ENCODE results near the gene GAK.

The GAK gene

DNA sequence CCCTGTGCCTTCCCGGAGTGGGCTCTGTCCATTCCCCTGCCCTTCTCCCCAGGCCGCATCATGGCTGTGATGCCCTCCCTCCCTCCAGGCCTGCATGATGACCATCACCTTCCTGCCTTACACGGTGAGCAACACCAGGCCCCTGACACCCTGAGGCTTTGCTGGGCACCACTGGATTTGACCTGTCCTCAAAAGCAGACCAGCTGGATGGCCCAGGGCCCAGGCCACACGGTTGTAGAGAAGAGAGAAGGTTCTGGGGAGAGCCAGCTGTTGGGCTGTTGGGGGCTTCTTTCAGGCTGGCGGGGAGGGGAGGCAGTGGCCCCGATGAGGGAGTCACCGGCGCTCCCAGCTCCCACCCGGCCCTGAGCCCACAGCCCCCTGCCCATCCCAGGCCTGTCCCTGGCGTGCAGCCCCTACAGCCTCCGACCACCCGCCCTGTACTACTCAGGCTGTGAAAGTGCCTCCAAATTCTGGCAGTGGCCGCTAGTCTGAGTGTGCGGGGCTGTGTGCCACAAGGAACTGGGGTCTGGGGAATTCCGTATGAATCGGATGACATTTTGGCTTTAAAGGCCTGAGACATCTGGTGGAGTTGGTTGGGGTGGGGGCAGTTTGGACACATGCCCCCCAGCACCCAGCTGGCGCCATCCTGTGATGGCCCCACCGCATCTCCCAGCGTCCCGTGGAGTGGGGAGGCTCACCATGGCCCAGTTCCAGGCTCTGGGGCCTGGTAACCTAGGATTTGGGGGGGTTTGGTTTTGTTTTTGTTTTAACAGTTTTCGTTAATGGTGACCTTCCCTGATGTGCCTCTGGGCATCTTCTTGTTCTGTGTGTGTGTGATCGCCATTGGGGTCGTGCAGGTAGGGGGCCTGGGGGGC is 19.7 kb upstream of the GAK start:
- DNase-seq (ENCODE audit: low read depth) = no peak
- no peak overlapping the region for H3K4me3 ChIP-seq (ENCODE audit: control insufficient read depth, low read depth, low read length)
- TF ChIP-seq, protein P1, sequence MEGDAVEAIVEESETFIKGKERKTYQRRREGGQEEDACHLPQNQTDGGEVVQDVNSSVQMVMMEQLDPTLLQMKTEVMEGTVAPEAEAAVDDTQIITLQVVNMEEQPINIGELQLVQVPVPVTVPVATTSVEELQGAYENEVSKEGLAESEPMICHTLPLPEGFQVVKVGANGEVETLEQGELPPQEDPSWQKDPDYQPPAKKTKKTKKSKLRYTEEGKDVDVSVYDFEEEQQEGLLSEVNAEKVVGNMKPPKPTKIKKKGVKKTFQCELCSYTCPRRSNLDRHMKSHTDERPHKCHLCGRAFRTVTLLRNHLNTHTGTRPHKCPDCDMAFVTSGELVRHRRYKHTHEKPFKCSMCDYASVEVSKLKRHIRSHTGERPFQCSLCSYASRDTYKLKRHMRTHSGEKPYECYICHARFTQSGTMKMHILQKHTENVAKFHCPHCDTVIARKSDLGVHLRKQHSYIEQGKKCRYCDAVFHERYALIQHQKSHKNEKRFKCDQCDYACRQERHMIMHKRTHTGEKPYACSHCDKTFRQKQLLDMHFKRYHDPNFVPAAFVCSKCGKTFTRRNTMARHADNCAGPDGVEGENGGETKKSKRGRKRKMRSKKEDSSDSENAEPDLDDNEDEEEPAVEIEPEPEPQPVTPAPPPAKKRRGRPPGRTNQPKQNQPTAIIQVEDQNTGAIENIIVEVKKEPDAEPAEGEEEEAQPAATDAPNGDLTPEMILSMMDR (conservative IDR thresholded peaks at IDR 0.05; ENCODE audit: control insufficient read depth, insufficient read depth, low read depth, low read length) = no peak

DNA sequence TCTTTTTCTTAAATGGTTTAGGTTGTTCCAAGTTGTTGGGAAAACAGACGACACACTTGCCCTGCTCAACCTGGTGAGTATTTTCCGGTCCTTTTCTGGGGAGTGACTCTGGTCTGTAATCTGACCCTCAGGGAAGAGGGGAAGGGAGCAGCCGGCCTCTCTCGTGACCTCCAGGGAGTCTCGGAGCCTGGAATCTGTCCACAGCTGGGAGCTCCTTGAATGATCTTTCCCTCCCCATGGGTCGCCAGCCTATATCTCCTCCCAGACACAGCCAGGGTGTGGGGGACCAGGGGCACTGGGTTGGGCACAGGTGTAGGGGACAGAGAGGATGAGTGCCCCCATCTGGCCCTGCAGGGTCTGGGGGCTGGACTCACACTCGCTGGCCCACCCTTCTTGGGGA is 19.1 kb upstream of the GAK start:
- TF ChIP-seq, protein P1 (conservative IDR thresholded peaks at IDR 0.05; ENCODE audit: control insufficient read depth, insufficient read depth, low read depth, low read length) = no peak
- DNase-seq (ENCODE audit: low read depth) = no peak
- H3K4me3 ChIP-seq (ENCODE audit: control insufficient read depth, low read depth, low read length) = no peak overlapping the region

DNA sequence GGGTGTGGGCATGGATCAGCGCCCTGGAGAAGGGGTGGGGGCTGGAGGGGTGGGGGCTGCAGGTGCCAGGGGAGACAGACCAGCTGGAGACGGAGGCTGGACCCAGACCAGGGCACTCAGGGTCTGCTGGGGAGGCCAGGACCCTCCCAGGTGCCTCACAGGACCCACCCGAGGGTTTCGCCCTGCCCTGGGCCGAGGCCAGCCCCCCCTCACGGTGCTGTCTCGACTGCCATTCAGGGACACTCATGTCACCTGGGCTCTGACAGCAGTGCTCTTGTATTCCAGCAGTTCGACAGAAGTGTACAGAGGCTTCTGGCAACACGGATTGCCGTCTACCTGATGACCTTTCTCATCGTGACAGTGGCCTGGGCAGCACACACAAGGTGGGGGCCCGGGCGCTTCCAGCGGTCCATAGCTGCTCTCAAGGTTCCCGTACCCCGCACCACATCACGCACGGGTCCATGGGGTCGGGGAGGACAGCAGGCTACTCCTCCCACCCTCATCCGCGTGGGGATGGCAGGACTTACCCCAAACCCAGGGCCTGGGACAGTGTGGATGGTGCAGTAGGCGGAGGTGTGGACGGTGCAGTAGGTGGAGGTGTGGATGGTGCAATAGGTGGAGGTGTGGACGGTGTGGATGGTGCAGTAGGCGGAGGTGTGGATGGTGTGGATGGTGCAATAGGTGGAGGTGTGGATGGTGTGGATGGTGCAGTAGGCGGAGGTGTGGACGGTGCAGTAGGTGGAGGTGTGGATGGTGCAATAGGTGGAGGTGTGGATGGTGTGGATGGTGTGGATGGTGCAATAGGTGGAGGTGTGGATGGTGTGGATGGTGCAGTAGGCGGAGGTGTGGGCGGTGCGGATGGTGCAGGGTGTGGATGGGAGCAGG is 18.3 kb upstream of the GAK start:
- TF ChIP-seq, protein P1 (conservative IDR thresholded peaks at IDR 0.05; ENCODE audit: control insufficient read depth, insufficient read depth, low read depth, low read length) = no peak
- DNase-seq (ENCODE audit: low read depth) = no peak

DNA sequence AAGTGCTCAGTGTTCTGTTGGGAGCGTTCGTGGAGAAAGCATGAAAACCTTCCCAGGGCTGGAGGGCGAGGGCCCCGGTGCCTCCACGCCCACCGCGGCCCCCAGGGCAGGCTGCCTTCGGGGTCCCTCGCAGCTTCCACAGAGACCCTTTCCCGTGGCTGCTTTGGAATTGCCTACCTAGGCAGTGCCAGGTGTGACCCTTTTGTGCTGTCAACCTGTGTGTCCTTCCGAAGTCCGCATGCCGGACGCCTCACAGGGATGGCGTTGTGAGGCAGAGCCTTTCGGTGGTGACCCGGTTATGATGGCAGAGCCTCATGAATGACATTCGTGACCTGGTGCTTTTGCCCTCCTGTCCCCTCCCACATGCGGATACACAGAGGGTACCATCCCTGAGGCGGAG is 17.5 kb upstream of the GAK start:
- TF ChIP-seq, protein P1 (conservative IDR thresholded peaks at IDR 0.05; ENCODE audit: control insufficient read depth, insufficient read depth, low read depth, low read length) = no peak
- no peak for DNase-seq (ENCODE audit: low read depth)
- H3K4me3 ChIP-seq (ENCODE audit: control insufficient read depth, low read depth, low read length) = no peak overlapping the region

More for the DNA sequence above, 18.3 kb upstream of the GAK start:
- H3K4me3 ChIP-seq (ENCODE audit: control insufficient read depth, low read depth, low read length) = no peak overlapping the region

DNA sequence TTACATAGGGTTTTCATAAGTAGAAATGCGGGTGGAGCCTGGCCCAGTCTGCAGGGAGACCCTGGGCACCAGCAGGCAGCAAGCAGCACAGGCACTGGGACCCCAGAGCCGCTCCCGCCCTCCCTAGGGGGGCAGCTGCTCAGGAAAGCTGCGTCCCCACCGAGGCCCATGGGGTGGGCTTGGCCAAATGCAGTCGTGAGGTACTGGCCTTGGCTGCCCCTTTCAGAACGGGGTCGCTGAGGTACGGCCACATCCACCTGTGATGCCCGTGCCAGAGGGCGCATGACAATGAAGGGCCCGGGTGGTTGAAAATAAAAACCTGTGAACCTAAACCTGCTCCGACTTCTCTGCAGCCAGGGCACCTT is 16.8 kb upstream of the GAK start:
- H3K4me3 ChIP-seq (ENCODE audit: control insufficient read depth, low read depth, low read length) = no peak overlapping the region
- TF ChIP-seq, protein P1 (conservative IDR thresholded peaks at IDR 0.05; ENCODE audit: control insufficient read depth, insufficient read depth, low read depth, low read length) = no peak
- DNase-seq (ENCODE audit: low read depth) = no peak

DNA sequence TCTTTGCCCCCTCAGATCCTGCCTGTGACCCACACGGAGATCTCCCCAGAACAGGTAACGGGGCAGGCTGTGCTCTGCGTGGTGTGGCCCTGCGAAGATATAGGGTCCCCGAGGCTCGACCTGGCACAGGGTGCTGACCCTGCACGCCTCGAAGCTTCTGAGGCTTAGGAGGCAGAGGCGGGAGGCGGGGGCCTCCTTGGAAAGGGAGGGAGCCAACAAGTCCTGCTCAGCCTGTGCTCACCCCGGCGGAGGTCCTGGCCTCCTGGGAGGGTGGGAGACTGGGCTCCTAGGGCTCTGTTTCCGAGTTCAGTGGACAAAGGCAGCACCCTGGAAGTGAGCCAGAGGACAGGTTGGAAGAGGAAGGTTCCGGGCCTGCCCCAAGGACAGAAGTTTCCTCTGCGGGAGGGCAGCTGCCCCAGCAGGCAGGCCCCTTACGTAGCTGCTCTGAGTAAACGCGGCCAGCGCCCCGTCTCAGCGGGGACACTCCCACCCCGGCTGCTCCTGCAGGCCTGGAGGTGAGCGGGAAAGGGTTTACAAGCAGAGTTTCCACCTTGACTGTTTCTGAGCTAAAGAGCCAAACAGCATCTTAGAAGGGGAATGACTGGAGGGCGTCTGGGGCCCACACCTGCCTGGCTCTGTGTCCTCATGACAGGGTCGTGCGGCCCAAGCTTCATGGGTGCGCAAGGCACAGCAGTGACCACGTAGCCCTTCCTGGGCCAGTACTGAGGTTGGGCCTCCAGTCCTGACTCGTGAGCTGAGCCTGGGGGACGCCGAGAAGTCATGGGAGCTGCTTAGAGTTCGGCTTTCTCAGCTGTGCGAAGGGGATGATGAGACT is 16.2 kb upstream of the GAK start:
- DNase-seq (ENCODE audit: low read depth) = no peak
- TF ChIP-seq, protein P1 (conservative IDR thresholded peaks at IDR 0.05; ENCODE audit: control insufficient read depth, insufficient read depth, low read depth, low read length) = no peak
- H3K4me3 ChIP-seq (ENCODE audit: control insufficient read depth, low read depth, low read length) = no peak overlapping the region
